ENCODE data around the gene ACSBG1. TPM values are rescaled to one million over a fixed set of nuclear protein-coding genes. Genes with fewer than 3 reads are reported as not detected.

ACSBG1 gene
- total and polyA plus RNA-seq, 10 of the 15 experiments (the other 5 are each of a cell fraction or from before 2014, with no cell fraction given): 0.11 to 0.75 (median 0.42) TPM

GRCh38 chr15:78274994-78275393 is 40.6 kb upstream of the ACSBG1 start (continued):
- TF ChIP-seq HDAC6 (IDR thresholded peaks at IDR 0.05; ENCODE audit: unreplicated experiment): no peak
- TF ChIP-seq MLLT1 (IDR thresholded peaks at IDR 0.05): no peak
- TF ChIP-seq E2F8 (IDR thresholded peaks at IDR 0.05; ENCODE audit: low read depth, partially characterized antibody): no peak
- no peak for TF ChIP-seq MYB (IDR thresholded peaks at IDR 0.05; ENCODE audit: borderline replicate concordance, low read depth, low read length)
- TF ChIP-seq PAX5 (IDR thresholded peaks at IDR 0.05; ENCODE audit: borderline replicate concordance, low read depth, low read length): no peak
- no peak for TF ChIP-seq MTA2 (IDR thresholded peaks at IDR 0.05; ENCODE audit: low read depth)

- Histone ChIP-seq H3K27ac (ENCODE audit: control insufficient read depth, insufficient read depth) (no peak overlapping the region), H3K4me3 (no peak overlapping the region), H3K4me2 (ENCODE audit: control insufficient read depth, insufficient read depth) (no peak overlapping the region), H2AFZ (ENCODE audit: control insufficient read depth, low read depth, low read length) (no peak overlapping the region), H3K36me3 (ENCODE audit: control insufficient read depth in 2 of 2, insufficient read depth in 2 of 2, low read length in 1 of 2) (no peaks in the 10 kb centered on the region; a peak in 2 of 4 replicates), H3K27me3 (replicated peaks in 1 of 2; ENCODE audit: control insufficient read depth in 2 of 2, insufficient read depth in 2 of 2, low read length in 1 of 2) (no peaks in the 10 kb centered on the region), H4K20me1 (ENCODE audit: control insufficient read depth, insufficient read depth) (no peaks in the 10 kb centered on the region), H3K9me3 (replicated peaks; ENCODE audit: control insufficient read depth, insufficient read depth, low read length) (no peaks in the 10 kb centered on the region), H3K79me2 (ENCODE audit: control insufficient read depth, insufficient read depth, low read length) (no peaks in the 10 kb centered on the region), H3K9ac (ENCODE audit: control insufficient read depth, insufficient read depth, low read length) (no peak overlapping the region), H3K4me1 (ENCODE audit: control insufficient read depth, insufficient read depth, low read length) (no peaks in the 10 kb centered on the region)
- ATAC-seq (no peak), DNase-seq (ENCODE audit: low read depth, low spot score) (no peak), FAIRE-seq (no peak)
- in situ Hi-C loops (cut with MboI) (no loop called here), intact Hi-C loops (cut with micrococcal nuclease; ENCODE audit: unreplicated experiment) (no loop called here)
- POLR2A ChIA-PET: no interaction called here
- BruUV-seq (replicated peaks): no TSS peak
- CTCF ChIA-PET: no interaction called here
- 74% methylated on average over 3 of the region's 3 CpGs for WGBS (ENCODE audit: insufficient coverage, insufficient replicate concordance, low lambda C conversion rate, missing lambda C conversion rate)
- TF ChIP-seq HDAC6 (IDR thresholded peaks at IDR 0.05; ENCODE audit: unreplicated experiment): no peak
- no peak for TF ChIP-seq ZNF384 (IDR thresholded peaks at IDR 0.05; ENCODE audit: borderline replicate concordance, low read depth, low read length)
- TF ChIP-seq CEBPB (IDR thresholded peaks at IDR 0.05; ENCODE audit: borderline replicate concordance in 1 of 2, low read depth in 2 of 2, low read length in 2 of 2): no peak
- TF ChIP-seq GABPA (IDR thresholded peaks at IDR 0.05; ENCODE audit: low read depth): no peak
- no peak for TF ChIP-seq MEF2B (IDR thresholded peaks at IDR 0.05; ENCODE audit: partially characterized antibody, poor library complexity, severe bottlenecking)
- TF ChIP-seq BACH1 (IDR thresholded peaks at IDR 0.05; ENCODE audit: borderline replicate concordance): no peak
- TF ChIP-seq TAF1 (IDR thresholded peaks at IDR 0.05; ENCODE audit: borderline replicate concordance, low read depth, low read length): no peak
- SMC1A ChIA-PET (ENCODE audit: uncharacterized antibody, unreplicated experiment): interaction anchor here (0.6 to 1.5 kb wide), 2 partner anchors 9 to 44 kb away, joined by 3 to 5 read pairs; no protein-coding TSS in a partner anchor
- RAD21 ChIA-PET (ENCODE audit: unreplicated experiment): no interaction called here
Observed at GRCh38 chr15:78272776-78273175, 38.4 kb upstream of the ACSBG1 start.

All from GM12878 (cell line).